Loucy (cell line): ENCODE results near the gene OSBPL3.

ENCODE experiments used
- H2AFZ ChIP-seq: fragments of 200-600 bp; sonication (generic); 2 replicates; pipeline ENCODE4 v1.6.0; 2016; ENCODE audit warnings: antibody characterized with exemption, mild to moderate bottlenecking, low read length, moderate library complexity
- H3F3A ChIP-seq: fragments of 200-600 bp; 2 replicates; pipeline ENCODE4 v1.6.0; 2016; ENCODE audit warnings: antibody characterized with exemption, low read depth, mild to moderate bottlenecking
- H3K27me3 ChIP-seq: fragments of 200-600 bp; sonication (generic); 2 replicates; pipeline ENCODE4 v1.6.1; 2014; ENCODE audit warnings: low read length, mild to moderate bottlenecking; ENCODE audit not compliant: insufficient read depth, poor library complexity, severe bottlenecking
- H3K36me3 ChIP-seq: fragments of 200-600 bp; sonication (generic); 2 replicates; pipeline ENCODE4 v1.6.1; 2016; ENCODE audit warnings: low read length; ENCODE audit not compliant: insufficient read depth
- H3K4me1 ChIP-seq: fragments of 200-600 bp; sonication (generic); 2 replicates; pipeline ENCODE4 v1.5.1; 2014; ENCODE audit warnings: low read length, mild to moderate bottlenecking; ENCODE audit not compliant: insufficient read depth, poor library complexity, severe bottlenecking
- H3K4me2 ChIP-seq: fragments of 200-600 bp; sonication (generic); 2 replicates; pipeline ENCODE4 v1.6.0; 2014; ENCODE audit warnings: antibody characterized with exemption, low read length, low read depth, mild to moderate bottlenecking; ENCODE audit not compliant: poor library complexity, severe bottlenecking
- H3K4me3 ChIP-seq: fragments of 200-600 bp; sonication (generic); 2 replicates; pipeline ENCODE4 v1.5.1; 2014; ENCODE audit warnings: low read length, mild to moderate bottlenecking, mixed read lengths; ENCODE audit not compliant: poor library complexity, severe bottlenecking
- H3K79me2 ChIP-seq: fragments of 200-600 bp; sonication (generic); 2 replicates; pipeline ENCODE4 v1.6.1; 2014; ENCODE audit warnings: low read length; ENCODE audit not compliant: insufficient read depth
- H3K9ac ChIP-seq: fragments of 200-600 bp; sonication (generic); 2 replicates; pipeline ENCODE4 v1.6.0; 2014; ENCODE audit warnings: mild to moderate bottlenecking, low read depth, low read length, moderate library complexity; ENCODE audit not compliant: poor library complexity, severe bottlenecking
- H3K9me2 ChIP-seq: fragments of 200-600 bp; sonication (generic); replicated peaks from 2 replicates; pipeline ENCODE4 v1.6.1; 2016; ENCODE audit warnings: low read depth, low read length, mixed read lengths
- H3K9me3 ChIP-seq: fragments of 200-600 bp; sonication (generic); 2 replicates; pipeline ENCODE4 v1.6.1; 2014; ENCODE audit warnings: mild to moderate bottlenecking, antibody characterized with exemption, low read length, low read depth; ENCODE audit not compliant: insufficient read depth
- H4K20me1 ChIP-seq: fragments of 200-600 bp; sonication (generic); 2 replicates; pipeline ENCODE4 v1.6.0; 2014; ENCODE audit warnings: antibody characterized with exemption, low read length, mild to moderate bottlenecking; ENCODE audit not compliant: insufficient read depth, poor library complexity, severe bottlenecking
- EZH2phosphoT487 ChIP-seq: fragments of 200-600 bp; IDR thresholded peaks from 2 replicates; pipeline ENCODE4 v1.6.1; 2018; ENCODE audit warnings: antibody characterized with exemption, mild to moderate bottlenecking, moderate library complexity, borderline replicate concordance
- TF ChIP-seq, protein P1 (sequence below): fragments of 200-600 bp; sonication (generic); conservative IDR thresholded peaks from 2 replicates; pipeline ENCODE4 v1.5.1; 2014; ENCODE audit warnings: mild to moderate bottlenecking, antibody characterized with exemption, low read length

OSBPL3 gene

DNA sequence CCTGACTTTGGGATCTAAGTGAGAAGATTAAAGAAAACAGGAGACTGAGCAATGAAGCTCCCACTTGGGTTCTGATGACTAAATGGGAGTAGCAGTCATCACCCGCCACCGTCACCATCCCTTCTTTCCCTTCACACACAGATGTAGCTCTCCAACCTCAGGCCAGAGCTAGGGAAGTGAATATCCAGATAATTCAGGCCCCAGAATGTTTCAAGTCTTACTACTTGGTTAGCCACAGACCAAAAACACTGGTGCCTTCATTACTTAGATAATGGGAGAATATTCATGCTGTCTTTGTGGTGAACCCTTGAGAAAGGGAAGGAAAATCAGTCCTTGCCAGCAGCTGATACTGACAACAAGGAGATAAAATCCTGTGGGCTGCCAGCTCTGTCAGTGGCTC, 100.7 kb downstream of the OSBPL3 start:
- Histone ChIP-seq H3K4me2 (no peak overlapping the region), H3K9me2 (no peaks in the 10 kb centered on the region), H2AFZ (no peak overlapping the region), H4K20me1 (no peaks in the 10 kb centered on the region), H3K9ac (no peak overlapping the region), H3K36me3 (peaks cover 9% of the 10 kb centered on the region; the same call in 1 of the 2 replicates), H3K9me3 (no peaks in the 10 kb centered on the region), H3K79me2 (no peaks in the 10 kb centered on the region), H3F3A (no peaks in the 10 kb centered on the region), H3K27me3 (no peaks in the 10 kb centered on the region), H3K4me3 (no peak overlapping the region), H3K4me1 (peaks cover 13% of the 10 kb centered on the region)
- no peak for TF ChIP-seq EZH2phosphoT487
- TF ChIP-seq, protein P1, sequence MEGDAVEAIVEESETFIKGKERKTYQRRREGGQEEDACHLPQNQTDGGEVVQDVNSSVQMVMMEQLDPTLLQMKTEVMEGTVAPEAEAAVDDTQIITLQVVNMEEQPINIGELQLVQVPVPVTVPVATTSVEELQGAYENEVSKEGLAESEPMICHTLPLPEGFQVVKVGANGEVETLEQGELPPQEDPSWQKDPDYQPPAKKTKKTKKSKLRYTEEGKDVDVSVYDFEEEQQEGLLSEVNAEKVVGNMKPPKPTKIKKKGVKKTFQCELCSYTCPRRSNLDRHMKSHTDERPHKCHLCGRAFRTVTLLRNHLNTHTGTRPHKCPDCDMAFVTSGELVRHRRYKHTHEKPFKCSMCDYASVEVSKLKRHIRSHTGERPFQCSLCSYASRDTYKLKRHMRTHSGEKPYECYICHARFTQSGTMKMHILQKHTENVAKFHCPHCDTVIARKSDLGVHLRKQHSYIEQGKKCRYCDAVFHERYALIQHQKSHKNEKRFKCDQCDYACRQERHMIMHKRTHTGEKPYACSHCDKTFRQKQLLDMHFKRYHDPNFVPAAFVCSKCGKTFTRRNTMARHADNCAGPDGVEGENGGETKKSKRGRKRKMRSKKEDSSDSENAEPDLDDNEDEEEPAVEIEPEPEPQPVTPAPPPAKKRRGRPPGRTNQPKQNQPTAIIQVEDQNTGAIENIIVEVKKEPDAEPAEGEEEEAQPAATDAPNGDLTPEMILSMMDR = no peak

GRCh38 chr7:24877790-24878311, 102.1 kb downstream of the OSBPL3 start:
- no peaks in the 10 kb centered on the region for H3K27me3 ChIP-seq
- no peak for TF ChIP-seq EZH2phosphoT487
- TF ChIP-seq, protein P1 = no peak
- no peak overlapping the region for H3K4me3 ChIP-seq
- H3K4me1 ChIP-seq = peaks cover 6% of the 10 kb centered on the region
- H3K79me2 ChIP-seq = no peaks in the 10 kb centered on the region
- H3K9ac ChIP-seq = no peak overlapping the region
- H3K9me3 ChIP-seq = no peaks in the 10 kb centered on the region
- H3K36me3 ChIP-seq = no peaks in the 10 kb centered on the region
- H3K4me2 ChIP-seq = no peak overlapping the region
- H2AFZ ChIP-seq = no peak overlapping the region
- H4K20me1 ChIP-seq = no peaks in the 10 kb centered on the region
- no peaks in the 10 kb centered on the region for H3K9me2 ChIP-seq
- H3F3A ChIP-seq = no peaks in the 10 kb centered on the region

- Histone ChIP-seq H3K9me2 (no peaks in the 10 kb centered on the region), H3K9ac (no peak overlapping the region), H3F3A (no peaks in the 10 kb centered on the region), H3K27me3 (no peaks in the 10 kb centered on the region), H4K20me1 (no peaks in the 10 kb centered on the region), H3K36me3 (peaks cover 18% of the 10 kb centered on the region; the same call in 1 of the 2 replicates), H3K79me2 (no peaks in the 10 kb centered on the region), H3K4me3 (no peak overlapping the region), H3K9me3 (no peaks in the 10 kb centered on the region), H3K4me2 (no peak overlapping the region), H3K4me1 (peaks cover 4% of the 10 kb centered on the region), H2AFZ (no peak overlapping the region)
- no peak for TF ChIP-seq EZH2phosphoT487
- TF ChIP-seq, protein P1 = no peak
Measured at GRCh38 chr7:24874791-24875190, 105.2 kb downstream of the OSBPL3 start.
